H1 (cell line): Measurements from ENCODE around the gene CD300E. TPM values are rescaled to one million over a fixed set of nuclear protein-coding genes. Genes with fewer than 3 reads are reported as not detected.

Source experiments
- CTCF ChIA-PET: fragments of 300-600 bp; sonication (Branson Sonifier 250); formaldehyde crosslinking; loops from one replicate; lab custom pipeline; 2021; ENCODE audit not compliant: partially characterized antibody; lab: Charles Lee
- POLR2A ChIA-PET: fragments of 300-600 bp; sonication (Branson Sonifier 250); formaldehyde crosslinking; loops from one replicate; lab custom pipeline; 2021; ENCODE audit warnings: inconsistent platforms; ENCODE audit not compliant: partially characterized antibody; lab: Charles Lee
- DNase-seq, 2 experiments: peaks; one replicate each; pipeline versions ENCODE4 v3.0.0 to v3.0.0-alpha.2; 2010 to 2022; ENCODE audit warnings: low spot score in 2 of 2, low read depth in 1 of 2, mixed read lengths in 1 of 2
- FAIRE-seq: peaks from 2 replicates; lab custom pipeline; 2011; peaks lifted over from hg19 to GRCh38; lab: Jason Lieb, UNC
- H2AFZ ChIP-seq: 2 replicates; pipeline ENCODE4 v1.8.1; 2012; ENCODE audit warnings: low read length, inconsistent platforms
- H2AK5ac ChIP-seq: 2 replicates; pipeline ENCODE4 v1.6.1; 2013; ENCODE audit warnings: low read depth, low read length
- H2BK120ac ChIP-seq: replicated peaks from 2 replicates; pipeline ENCODE3; 2013; ENCODE audit warnings: low read depth, low read length, inconsistent platforms
- H2BK12ac ChIP-seq: 2 replicates; pipeline ENCODE4 v1.6.1; 2013; ENCODE audit warnings: low read depth, low read length
- H2BK15ac ChIP-seq: 2 replicates; pipeline ENCODE4 v1.6.1; 2013; ENCODE audit warnings: low read length
- H2BK20ac ChIP-seq: 2 replicates; pipeline ENCODE4 v1.6.1; 2013; ENCODE audit warnings: low read length
- H2BK5ac ChIP-seq: 2 replicates; pipeline ENCODE4 v1.6.1; 2013; ENCODE audit warnings: low read depth, low read length
- H3K14ac ChIP-seq: 2 replicates; pipeline ENCODE4 v1.6.1; 2013; ENCODE audit warnings: inconsistent platforms; ENCODE audit not compliant: insufficient read length
- H3K18ac ChIP-seq: 2 replicates; pipeline ENCODE4 v1.6.1; 2013; ENCODE audit warnings: low read length; ENCODE audit errors: extremely low read depth
- H3K23ac ChIP-seq: 2 replicates; pipeline ENCODE4 v1.6.1; 2013; ENCODE audit warnings: inconsistent platforms; ENCODE audit not compliant: insufficient read length
- H3K23me2 ChIP-seq: 2 replicates; pipeline ENCODE4 v1.6.1; 2013; ENCODE audit warnings: low read depth, low read length
- H3K27ac ChIP-seq: 2 replicates; pipeline ENCODE4 v1.6.1; 2011; ENCODE audit warnings: low read depth, low read length, inconsistent platforms
- H3K27me3 ChIP-seq, 4 experiments: replicated peaks in 1 of 4; 1 replicate in 1 of 4; 2 replicates in 3 of 4; pipeline versions ENCODE4 v1.6.1 to v1.8.1; 2011 to 2013; ENCODE audit warnings: low read length in 3 of 4, mild to moderate bottlenecking in 3 of 4, inconsistent platforms in 2 of 4, mixed read lengths in 2 of 4, moderate library complexity in 1 of 4; ENCODE audit not compliant: control insufficient read depth in 3 of 4, insufficient read depth in 3 of 4; ENCODE audit errors: extremely low read depth in 1 of 4
- H3K36me3 ChIP-seq, 4 experiments: 2 replicates each; pipeline versions ENCODE4 v1.6.1 to v1.8.1; 2011 to 2013; ENCODE audit warnings: mild to moderate bottlenecking in 4 of 4, low read length in 3 of 4, moderate library complexity in 2 of 4, control low read depth in 1 of 4, inconsistent platforms in 1 of 4; ENCODE audit not compliant: insufficient read depth in 4 of 4, control insufficient read depth in 2 of 4
- H3K4ac ChIP-seq: replicated peaks from 2 replicates; pipeline ENCODE3; 2013; ENCODE audit warnings: low read length, low read depth, mixed read lengths, inconsistent platforms; ENCODE audit not compliant: insufficient read length
- H3K4me1 ChIP-seq, 4 experiments: replicated peaks in 1 of 4; 1 replicate in 1 of 4; 2 replicates in 3 of 4; pipeline versions ENCODE4 v1.6.1 to v1.8.1; 2011 to 2013; ENCODE audit warnings: low read length in 3 of 4, inconsistent platforms in 2 of 4, mixed read lengths in 1 of 4; ENCODE audit not compliant: insufficient read depth in 4 of 4, control insufficient read depth in 3 of 4
- H3K4me2 ChIP-seq, 2 experiments: 2 replicates each; pipeline versions ENCODE4 v1.6.1 to v1.8.1; 2011 to 2013; ENCODE audit warnings: low read depth in 2 of 2, low read length in 2 of 2, control low read depth in 1 of 2, inconsistent platforms in 1 of 2, mild to moderate bottlenecking in 1 of 2; ENCODE audit not compliant: insufficient read depth in 1 of 2
- H3K4me3 ChIP-seq, 4 experiments: fragments of 200-600, 300-600 bp in 1 of 4; sonication (generic), shearing (Covaris generic), sonication (Bioruptor Twin) in 1 of 4; 2 replicates each; pipeline versions ENCODE4 v1.5.1 to v1.8.1; 2011 to 2016; ENCODE audit warnings: low read length in 4 of 4, low read depth in 3 of 4, control low read depth in 2 of 4, inconsistent platforms in 2 of 4, mild to moderate bottlenecking in 2 of 4, mixed read lengths in 1 of 4, moderate library complexity in 1 of 4; ENCODE audit not compliant: insufficient read depth in 2 of 4; ENCODE audit errors: extremely low read depth in 1 of 4
- H3K56ac ChIP-seq: replicated peaks from 2 replicates; pipeline ENCODE3; 2013; ENCODE audit warnings: low read depth, mild to moderate bottlenecking, mixed read lengths, low read length, inconsistent platforms; ENCODE audit not compliant: insufficient read length
- H3K79me1 ChIP-seq: 2 replicates; pipeline ENCODE4 v1.6.1; 2013; ENCODE audit warnings: low read depth, low read length, control low read depth
- H3K79me2 ChIP-seq, 2 experiments: 2 replicates each; pipeline versions ENCODE4 v1.6.1 to v1.8.1; 2012 to 2013; ENCODE audit warnings: low read length in 2 of 2, mild to moderate bottlenecking in 2 of 2, inconsistent platforms in 1 of 2; ENCODE audit not compliant: insufficient read depth in 2 of 2, control insufficient read depth in 1 of 2
- H3K9ac ChIP-seq, 4 experiments: replicated peaks in 1 of 4; 1 replicate in 1 of 4; 2 replicates in 3 of 4; pipeline versions ENCODE4 v1.6.1 to v1.8.1; 2011 to 2013; ENCODE audit warnings: low read depth in 3 of 4, low read length in 3 of 4, control low read depth in 2 of 4, mild to moderate bottlenecking in 2 of 4, moderate library complexity in 2 of 4, inconsistent platforms in 1 of 4; ENCODE audit errors: extremely low read depth in 1 of 4
- H3K9me3 ChIP-seq, 2 experiments: 2 replicates each; pipeline versions ENCODE4 v1.6.1 to v1.8.1; 2012 to 2013; ENCODE audit warnings: mild to moderate bottlenecking in 2 of 2, moderate library complexity in 2 of 2, control low read depth in 1 of 2, inconsistent platforms in 1 of 2, low read depth in 1 of 2, low read length in 1 of 2, mixed read lengths in 1 of 2; ENCODE audit not compliant: insufficient read depth in 2 of 2
- H4K20me1 ChIP-seq, 2 experiments: replicated peaks in 1 of 2; 2 replicates each; pipeline versions ENCODE3 to v1.8.1; 2011 to 2013; ENCODE audit warnings: inconsistent platforms in 2 of 2, low read length in 2 of 2, mild to moderate bottlenecking in 1 of 2; ENCODE audit not compliant: insufficient read depth in 2 of 2, control insufficient read depth in 1 of 2
- H4K5ac ChIP-seq: 2 replicates; pipeline ENCODE4 v1.6.1; 2013; ENCODE audit warnings: low read length, low read depth, mixed read lengths, inconsistent platforms; ENCODE audit not compliant: insufficient read length
- H4K8ac ChIP-seq: 2 replicates; pipeline ENCODE4 v1.8.0; 2013; ENCODE audit warnings: mild to moderate bottlenecking, moderate library complexity, low read length, inconsistent platforms; ENCODE audit not compliant: insufficient read depth; ENCODE audit errors: extremely low read depth
- H4K91ac ChIP-seq: replicated peaks from 2 replicates; pipeline ENCODE3; 2013; ENCODE audit warnings: low read length, mixed read lengths, inconsistent platforms; ENCODE audit not compliant: insufficient read length
- ATF2 ChIP-seq: IDR thresholded peaks from 2 replicates; pipeline ENCODE4 v1.6.1; 2012; ENCODE audit warnings: low read length, inconsistent platforms
- CHD2 ChIP-seq: IDR thresholded peaks from 2 replicates; pipeline ENCODE4 v1.6.1; 2012; ENCODE audit warnings: low read length, improper control_type of control experiment
- CREB1 ChIP-seq: IDR thresholded peaks from 2 replicates; pipeline ENCODE4 v1.6.1; 2012; ENCODE audit warnings: inconsistent platforms
- EP300 ChIP-seq, 2 experiments: IDR thresholded peaks; 1 replicate in 1 of 2; 2 replicates in 1 of 2; pipeline ENCODE4 v1.6.1; 2011 to 2012; ENCODE audit warnings: low read depth in 2 of 2, low read length in 2 of 2, mild to moderate bottlenecking in 2 of 2, borderline replicate concordance in 1 of 2, inconsistent platforms in 1 of 2, moderate library complexity in 1 of 2
- FOSL1 ChIP-seq: IDR thresholded peaks from 2 replicates; pipeline ENCODE4 v1.6.1; 2011; ENCODE audit warnings: mild to moderate bottlenecking, low read depth, low read length, moderate library complexity; ENCODE audit not compliant: insufficient read depth
- HDAC6 ChIP-seq: IDR thresholded peaks from one replicate; pipeline ENCODE4 v1.7.1; 2012; ENCODE audit warnings: low read depth, mild to moderate bottlenecking, inconsistent platforms, low read length, moderate library complexity
- POLR2A ChIP-seq, 2 experiments: IDR thresholded peaks; 1 replicate in 1 of 2; 2 replicates in 1 of 2; pipeline ENCODE4 v1.6.1; 2011; ENCODE audit warnings: low read depth in 2 of 2, low read length in 2 of 2, mild to moderate bottlenecking in 2 of 2; ENCODE audit errors: control extremely low read depth in 1 of 2
- SIN3A ChIP-seq, 2 experiments: IDR thresholded peaks in 1 of 2; conservative IDR thresholded peaks in 1 of 2; 2 replicates each; pipeline ENCODE4 v1.6.1; 2011 to 2012; ENCODE audit warnings: low read length in 2 of 2, improper control_type of control experiment in 1 of 2, low read depth in 1 of 2, mild to moderate bottlenecking in 1 of 2
- WGBS, 2 experiments: shearing (Covaris generic) in 1 of 2; methylation state at CpG; one replicate each; pipeline versions ENCODE4 v1.1.6 to v1.1.7; 2013 to 2015; ENCODE audit warnings: low lambda C conversion rate in 2 of 2, mixed read lengths in 2 of 2, inconsistent platforms in 1 of 2, low coverage in 1 of 2, missing lambda C conversion rate in 1 of 2; ENCODE audit not compliant: insufficient replicate concordance in 2 of 2, insufficient coverage in 1 of 2, insufficient read length in 1 of 2; ENCODE audit errors: extremely low coverage in 1 of 2, missing lambda C conversion rate in 1 of 2; 5-methylcytosine and 5-hydroxymethylcytosine counted together
- polyA plus RNA-seq, 7 experiments: library from polyadenylated mRNA; depleted of rRNA in 3 of 7; stranded (reverse) in 5 of 7; unstranded in 2 of 7; fragments of >200 nt in 5 of 7; fragments of 200-250 nt in 2 of 7; gene quantifications; 1 replicate in 5 of 7; 2 replicates in 1 of 7; 4 replicates in 1 of 7; pipeline versions ENCODE4 v1.2.1 to v1.2.3, GENCODE V29; 2011 to 2013; ENCODE audit warnings: missing spikeins in 2 of 7, mixed read lengths in 2 of 7
- total RNA-seq: library from RNA; stranded (reverse); fragmentation: NEBNext Ultra II Directional; extraction: Animal tissue kit (Norgen Biotek cat#: 25700); gene quantifications from 2 replicates; pipeline ENCODE4 v1.2.1, GENCODE V29; 2021
- TF ChIP-seq, protein P1 (sequence below): IDR thresholded peaks from 2 replicates; pipeline ENCODE4 v1.6.1; 2012; ENCODE audit warnings: inconsistent platforms

The CD300E gene
- total and polyA plus RNA-seq, 2 of the 8 experiments (the other 6 are each of a cell fraction or from before 2014, with no cell fraction given): not detected

DNA sequence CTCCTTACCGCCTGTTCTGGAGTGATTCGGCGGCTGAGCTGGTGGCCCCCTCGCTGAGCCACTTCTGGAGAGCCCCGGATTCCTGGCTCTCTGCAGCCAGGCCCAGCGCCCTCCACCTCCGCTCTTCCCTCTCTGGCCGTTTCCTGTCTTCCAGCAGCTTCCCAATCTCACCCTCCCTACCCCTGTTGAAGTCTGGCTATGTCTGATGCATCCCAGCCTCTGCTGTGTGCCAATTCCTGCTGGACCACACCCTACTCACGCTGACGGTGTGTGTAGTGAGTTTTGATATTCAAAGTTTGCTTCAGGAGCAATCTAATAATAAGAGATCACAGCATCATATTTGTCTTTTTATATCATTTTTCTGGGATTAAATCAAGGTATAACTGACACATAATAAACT, 40.9 kb downstream of the CD300E start:
- CTCF ChIA-PET: interaction anchor here (0.9 to 3.4 kb wide), 4 partner anchors 9 to 39 kb away, joined by 3 to 16 read pairs (median 4); partner anchors contain the start of gene CD300H
- H3K27ac ChIP-seq: no peak overlapping the region

More for the DNA sequence above, 40.9 kb downstream of the CD300E start:
- H3K4me2 ChIP-seq: no peak overlapping the region
- no peak overlapping the region for H4K91ac ChIP-seq
- no peaks in the 10 kb centered on the region for H3K36me3 ChIP-seq
- no peak overlapping the region for H3K4me3 ChIP-seq
- no peak overlapping the region for H3K4ac ChIP-seq
- DNase-seq (no peak), FAIRE-seq (no peak)
- H4K8ac ChIP-seq: no peak overlapping the region; the same call in 1 of the 2 replicates
- H2BK120ac ChIP-seq: no peak overlapping the region
- no peak overlapping the region for H3K18ac ChIP-seq
- H3K23ac ChIP-seq: no peak overlapping the region
- H2BK5ac ChIP-seq: no peak overlapping the region
- H3K14ac ChIP-seq: no peak overlapping the region
- 85% methylated on average over 10 of the region's 10 CpGs; no CpG with 5 or more reads in 1 of the 2 experiments for WGBS, 2 experiments
- H3K79me2 ChIP-seq: no peaks in the 10 kb centered on the region
- H3K79me1 ChIP-seq: no peaks in the 10 kb centered on the region
- no peaks in the 10 kb centered on the region for H4K20me1 ChIP-seq
- POLR2A ChIA-PET: no interaction called here
- no peak overlapping the region for H2BK20ac ChIP-seq
- no peak overlapping the region for H2BK15ac ChIP-seq
- no peak overlapping the region for H3K9ac ChIP-seq
- no peak overlapping the region for H2AK5ac ChIP-seq
- H3K56ac ChIP-seq: no peak overlapping the region
- TF ChIP-seq SIN3A (conservative IDR thresholded peaks at IDR 0.05 in 1 of 2, IDR thresholded peaks at IDR 0.05 in 1 of 2; ENCODE audit: low read depth in 1 of 2, low read length in 2 of 2) (no peak), CREB1 (no peak), ATF2 (no peak), POLR2A (IDR thresholded peaks at IDR 0.05; ENCODE audit: control extremely low read depth in 1 of 2, low read depth in 2 of 2, low read length in 2 of 2) (no peak), EP300 (IDR thresholded peaks at IDR 0.05; ENCODE audit: borderline replicate concordance in 1 of 2, low read depth in 2 of 2, low read length in 2 of 2) (no peak), HDAC6 (no peak), CHD2 (no peak), FOSL1 (no peak)
- TF ChIP-seq, protein P1, sequence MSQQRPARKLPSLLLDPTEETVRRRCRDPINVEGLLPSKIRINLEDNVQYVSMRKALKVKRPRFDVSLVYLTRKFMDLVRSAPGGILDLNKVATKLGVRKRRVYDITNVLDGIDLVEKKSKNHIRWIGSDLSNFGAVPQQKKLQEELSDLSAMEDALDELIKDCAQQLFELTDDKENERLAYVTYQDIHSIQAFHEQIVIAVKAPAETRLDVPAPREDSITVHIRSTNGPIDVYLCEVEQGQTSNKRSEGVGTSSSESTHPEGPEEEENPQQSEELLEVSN: no peak
- H3K23me2 ChIP-seq: no peaks in the 10 kb centered on the region
- no peaks in the 10 kb centered on the region for H3K27me3 ChIP-seq
- H2AFZ ChIP-seq: no peak overlapping the region
- H3K4me1 ChIP-seq: no peaks in the 10 kb centered on the region
- no peaks in the 10 kb centered on the region for H3K9me3 ChIP-seq
- no peak overlapping the region for H2BK12ac ChIP-seq
- H4K5ac ChIP-seq: no peak overlapping the region
